Thyroid gland (tissue), 4 donors: ENCODE measurements around the gene WFIKKN1. TPM values are rescaled to one million over a fixed set of nuclear protein-coding genes. Genes with fewer than 3 reads are reported as not detected.

Source experiments
- DNase-seq, 2 donors: peaks; one replicate each; pipeline ENCODE4 v3.0.0-alpha.2; 2019
- H3K27ac ChIP-seq, 3 donors: fragments of 200-600 bp; sonication (generic); 1 replicate in 2 of 3; 2 replicates in 1 of 3; pipeline ENCODE4 v1.5.1; 2016 to 2019; ENCODE audit warnings: mild to moderate bottlenecking in 1 of 3, moderate library complexity in 1 of 3
- H3K27me3 ChIP-seq: fragments of 200-600 bp; sonication (generic); one replicate; pipeline ENCODE4 v1.5.1; 2019
- H3K36me3 ChIP-seq, 2 donors: fragments of 200-600 bp; sonication (generic); one replicate each; pipeline ENCODE4 v1.5.1; 2016 to 2019
- H3K4me1 ChIP-seq, 2 donors: fragments of 200-600 bp; sonication (generic); one replicate each; pipeline ENCODE4 v1.5.1; 2017 to 2019
- H3K4me3 ChIP-seq, 3 donors: fragments of 200-600 bp; sonication (generic); replicated peaks in 1 of 3; 1 replicate in 2 of 3; 2 replicates in 1 of 3; pipeline ENCODE4 v1.5.1; 2016; ENCODE audit warnings: mild to moderate bottlenecking in 1 of 3
- H3K9me3 ChIP-seq: fragments of 200-600 bp; sonication (generic); one replicate; pipeline ENCODE4 v1.5.1; 2017
- POLR2A ChIP-seq, 2 donors: fragments of 450-650 bp; IDR thresholded peaks; one replicate each; pipeline ENCODE4 v1.6.1; 2017; ENCODE audit warnings: antibody characterized with exemption in 2 of 2, mild to moderate bottlenecking in 2 of 2, moderate library complexity in 1 of 2
- WGBS, 2 donors: methylation state at CpG; one replicate each; pipeline ENCODE4 v1.1.5; 2017; 5-methylcytosine and 5-hydroxymethylcytosine counted together
- intact Hi-C: fragments of 100-400 bp; cut with DNase I; formaldehyde crosslinking; loops from one replicate; pipeline ENCODE4 v1.15.1; 2023
- total RNA-seq, 4 donors: library from RNA; depleted of rRNA; stranded (reverse); fragments of >200 nt; gene quantifications; one replicate each; pipeline ENCODE4 v1.2.3, GENCODE V29; 2016
- TF ChIP-seq, protein P1 (sequence below), 6 experiments: fragments of 200-600 bp in 3 of 6; fragments of 450-650 bp in 3 of 6; sonication (generic) in 3 of 6; IDR thresholded peaks; one replicate each; pipeline ENCODE4 v1.5.1; 2016 to 2019; ENCODE audit warnings: antibody characterized with exemption in 6 of 6, mild to moderate bottlenecking in 2 of 6, inconsistent platforms in 1 of 6, moderate library complexity in 1 of 6

Gene WFIKKN1
- total RNA-seq, 4 donors from 2014 or later = 0.13 to 1.8 (median 0.77) TPM

DNA sequence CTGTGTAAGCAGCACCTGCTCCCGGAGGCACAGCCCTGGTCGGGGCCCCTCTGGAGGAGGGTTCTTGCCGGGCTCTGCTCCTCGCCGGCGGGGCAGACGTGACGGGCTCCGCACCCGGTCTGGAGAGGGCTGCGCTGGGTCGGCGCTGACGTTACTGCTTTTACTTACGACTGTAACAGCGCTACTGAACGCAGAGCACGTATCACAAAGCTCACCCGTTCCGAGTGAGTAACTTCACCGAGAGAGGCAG lies 42.2 kb upstream of the WFIKKN1 start:
- intact Hi-C loops = no loop called here
- Histone ChIP-seq H3K36me3 (no peaks in the 10 kb centered on the region), H3K4me3 (peak overlapping the region; percentile 20 to 98 (median 57)), H3K4me1 (peaks cover 37 to 50% of the 10 kb centered on the region in 2 donors), H3K27me3 (no peaks in the 10 kb centered on the region), H3K27ac (peak overlapping the region; percentile 89 to 97 (median 92)), H3K9me3 (no peaks in the 10 kb centered on the region)
- no peak for TF ChIP-seq POLR2A (IDR thresholded peaks at IDR 0.05)
- TF ChIP-seq, protein P1, sequence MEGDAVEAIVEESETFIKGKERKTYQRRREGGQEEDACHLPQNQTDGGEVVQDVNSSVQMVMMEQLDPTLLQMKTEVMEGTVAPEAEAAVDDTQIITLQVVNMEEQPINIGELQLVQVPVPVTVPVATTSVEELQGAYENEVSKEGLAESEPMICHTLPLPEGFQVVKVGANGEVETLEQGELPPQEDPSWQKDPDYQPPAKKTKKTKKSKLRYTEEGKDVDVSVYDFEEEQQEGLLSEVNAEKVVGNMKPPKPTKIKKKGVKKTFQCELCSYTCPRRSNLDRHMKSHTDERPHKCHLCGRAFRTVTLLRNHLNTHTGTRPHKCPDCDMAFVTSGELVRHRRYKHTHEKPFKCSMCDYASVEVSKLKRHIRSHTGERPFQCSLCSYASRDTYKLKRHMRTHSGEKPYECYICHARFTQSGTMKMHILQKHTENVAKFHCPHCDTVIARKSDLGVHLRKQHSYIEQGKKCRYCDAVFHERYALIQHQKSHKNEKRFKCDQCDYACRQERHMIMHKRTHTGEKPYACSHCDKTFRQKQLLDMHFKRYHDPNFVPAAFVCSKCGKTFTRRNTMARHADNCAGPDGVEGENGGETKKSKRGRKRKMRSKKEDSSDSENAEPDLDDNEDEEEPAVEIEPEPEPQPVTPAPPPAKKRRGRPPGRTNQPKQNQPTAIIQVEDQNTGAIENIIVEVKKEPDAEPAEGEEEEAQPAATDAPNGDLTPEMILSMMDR (IDR thresholded peaks at IDR 0.05) = no peak
- no CpG with 5 or more reads among the region's 21 CpGs for WGBS, 2 donors
- DNase-seq = peak; percentile 55 to 61

DNA sequence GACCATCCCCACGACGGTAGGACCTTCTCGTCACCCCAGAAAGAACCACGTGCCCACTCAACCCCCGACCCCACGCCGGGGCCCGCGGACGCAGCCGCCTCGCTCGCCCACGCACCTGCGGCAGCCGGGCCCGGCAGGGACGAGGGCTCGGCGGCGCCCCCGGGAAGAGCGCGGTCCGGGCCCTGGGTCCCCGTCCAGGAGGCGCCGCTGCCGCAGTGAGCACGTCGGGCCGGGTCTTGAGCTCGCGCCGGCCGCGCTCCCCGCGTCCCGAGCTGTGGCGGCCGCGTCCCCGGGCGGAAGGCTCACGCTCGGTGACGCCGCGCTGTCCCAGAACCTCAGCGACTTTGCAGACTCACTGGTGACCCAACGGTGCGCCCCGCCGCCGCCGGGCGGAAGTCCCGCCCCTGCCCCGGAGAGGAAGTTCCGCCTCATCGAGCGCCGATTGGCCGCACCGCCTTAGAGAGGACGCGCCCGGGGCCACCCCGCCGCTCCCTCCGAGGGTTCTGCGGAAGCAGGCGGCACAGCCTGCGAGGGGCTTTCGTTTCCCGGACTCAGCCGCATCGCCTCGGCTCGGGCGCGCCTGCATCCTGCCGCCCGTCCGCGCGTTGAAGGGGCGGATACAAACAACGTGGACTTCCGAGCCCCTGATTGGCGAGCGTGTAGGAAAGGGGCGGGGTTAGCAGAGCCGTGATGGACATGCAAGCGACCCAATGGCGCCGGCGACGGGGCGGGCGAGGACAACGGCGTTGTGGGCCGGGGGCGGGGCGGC lies 41.7 kb upstream of the WFIKKN1 start:
- Histone ChIP-seq H3K4me3 (peak overlapping the region; percentile 20 to 98 (median 57)), H3K36me3 (no peaks in the 10 kb centered on the region), H3K27ac (peak overlapping the region; percentile 89 to 97 (median 92)), H3K4me1 (peaks cover 42 to 56% of the 10 kb centered on the region in 2 donors), H3K27me3 (no peaks in the 10 kb centered on the region), H3K9me3 (no peaks in the 10 kb centered on the region)
- intact Hi-C loops = no loop called here
- TF ChIP-seq POLR2A (IDR thresholded peaks at IDR 0.05) = peak in 1 of 2 donors; percentile 87
- TF ChIP-seq, protein P1 (IDR thresholded peaks at IDR 0.05) = peak in 2 of 6 experiments; percentile 7 to 9
- peak; percentile 97 to 98 for DNase-seq
- WGBS, 2 donors = 1% methylated on average over 14 to 20 of the region's 107 CpGs

DNA sequence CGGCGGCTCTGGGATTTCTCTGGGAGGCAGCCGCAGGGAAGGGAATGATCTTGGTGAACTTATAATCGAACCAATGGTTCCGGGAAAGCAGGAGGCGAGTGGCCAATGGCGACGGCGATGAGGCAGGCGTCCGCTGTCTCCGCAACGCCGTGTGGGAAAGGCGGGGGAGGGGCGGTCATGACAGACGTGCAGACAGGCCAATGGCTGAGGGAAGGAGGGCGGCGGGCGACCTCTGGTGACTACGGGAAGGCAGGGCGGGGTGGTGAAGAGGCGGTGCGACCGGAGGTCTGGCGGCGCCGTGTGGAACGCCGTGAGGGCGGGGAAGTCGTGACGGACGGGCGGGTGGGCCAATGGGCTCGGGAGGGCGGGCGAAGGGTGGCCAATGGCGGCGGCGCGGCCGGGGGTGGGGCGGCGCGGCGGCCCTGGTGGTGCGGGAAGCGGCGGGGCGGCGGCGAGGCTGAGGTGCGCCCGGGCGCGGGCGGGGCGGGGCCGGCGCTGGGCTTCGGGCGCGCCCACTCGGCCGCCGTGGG lies 41.1 kb upstream of the WFIKKN1 start, which contains the start of gene RAB40C:
Gene RAB40C (plus strand): TSS at position 409 of the 530 bp plus-strand sequence. CDS start 226 bp downstream, outside the sequence.
- intact Hi-C loops = loop anchor here (5.0 kb wide), 1 partner anchor 43 kb away; the partner anchor contains the start of gene WFIKKN1

DNA sequence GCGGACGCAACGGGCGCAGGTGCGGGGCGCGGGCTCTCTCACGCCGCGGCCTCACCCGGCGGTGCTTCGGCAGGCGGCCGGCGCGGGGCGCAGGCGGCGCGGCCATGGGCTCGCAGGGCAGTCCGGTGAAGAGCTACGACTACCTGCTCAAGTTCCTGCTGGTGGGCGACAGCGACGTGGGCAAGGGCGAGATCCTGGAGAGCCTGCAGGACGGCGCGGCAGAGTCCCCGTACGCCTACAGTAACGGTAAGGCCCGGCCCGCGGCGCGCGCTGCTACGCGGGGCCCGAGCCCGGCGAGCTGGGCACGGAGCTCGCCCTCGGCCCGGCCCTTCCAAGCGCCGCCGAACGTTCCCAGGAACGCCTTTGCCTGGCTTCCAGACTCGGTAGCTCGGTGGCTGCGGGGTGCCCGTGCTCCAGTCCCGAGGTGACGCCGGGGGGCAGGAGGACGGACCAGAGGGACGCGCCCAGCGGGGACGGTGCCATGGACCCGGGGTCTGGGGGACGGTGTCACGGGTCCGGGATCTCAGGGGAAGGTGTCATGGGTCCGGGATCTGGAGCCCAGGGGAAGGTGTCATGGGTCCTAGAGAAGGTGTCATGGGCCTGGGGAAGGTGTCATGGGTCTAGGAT lies 40.5 kb upstream of the WFIKKN1 start:
- Histone ChIP-seq H3K27me3 (no peaks in the 10 kb centered on the region), H3K27ac (peak overlapping the region in 2 of 3 donors; percentile 43 to 61), H3K4me3 (peak overlapping the region; percentile 85 to 95 (median 94)), H3K9me3 (no peaks in the 10 kb centered on the region), H3K4me1 (peaks cover 45 to 66% of the 10 kb centered on the region in 2 donors), H3K36me3 (no peaks in the 10 kb centered on the region)
- 0 to 1% methylated on average over 5 to 23 of the region's 71 CpGs for WGBS, 2 donors
- intact Hi-C loops = loop anchor here (5.0 kb wide), 1 partner anchor 42 kb away; the partner anchor contains the start of gene WFIKKN1
- TF ChIP-seq POLR2A (IDR thresholded peaks at IDR 0.05) = no peak
- TF ChIP-seq, protein P1 (IDR thresholded peaks at IDR 0.05) = no peak
- peak; percentile 46 to 47 for DNase-seq

More for the DNA sequence above, 41.1 kb upstream of the WFIKKN1 start, which contains the start of gene RAB40C:
- H3K9me3 ChIP-seq = no peaks in the 10 kb centered on the region
- TF ChIP-seq, protein P1 (IDR thresholded peaks at IDR 0.05) = peak in 1 of 6 experiments; percentile 6
- peak in 1 of 2 donors; percentile 47 for TF ChIP-seq POLR2A (IDR thresholded peaks at IDR 0.05)
- H3K27me3 ChIP-seq = no peaks in the 10 kb centered on the region
- H3K4me1 ChIP-seq = peaks cover 45 to 61% of the 10 kb centered on the region in 2 donors
- DNase-seq = peak; percentile 99
- no peaks in the 10 kb centered on the region for H3K36me3 ChIP-seq
- H3K27ac ChIP-seq = peak within 1 kb of the TSS; percentile 89 to 97 (median 92)
- WGBS, 2 donors = 0% methylated on average over 1 to 28 of the region's 67 CpGs
- H3K4me3 ChIP-seq = peak within 1 kb of the TSS; percentile 85 to 98 (median 94)
